Parathyroid adenoma (tissue), 2 donors: Measurements from ENCODE around the gene APOBEC3A.

Source experiments
- H2AFZ ChIP-seq: fragments of 300-600 bp; sonication (generic); one replicate; pipeline ENCODE4 v1.7.0; 2017; ENCODE audit warnings: antibody characterized with exemption, mild to moderate bottlenecking
- H3K27ac ChIP-seq: fragments of 300-600 bp; sonication (generic); one replicate; pipeline ENCODE4 v1.7.0; 2017
- H3K27me3 ChIP-seq: fragments of 300-600 bp; sonication (generic); one replicate; pipeline ENCODE4 v1.7.0; 2017; ENCODE audit warnings: low read length; ENCODE audit not compliant: control insufficient read depth, insufficient read depth
- H3K36me3 ChIP-seq: fragments of 300-600 bp; sonication (generic); one replicate; pipeline ENCODE4 v1.7.0; 2017; ENCODE audit warnings: low read length; ENCODE audit not compliant: control insufficient read depth, insufficient read depth
- H3K4me1 ChIP-seq: fragments of 300-600 bp; sonication (generic); one replicate; pipeline ENCODE4 v1.7.0; 2017; ENCODE audit warnings: control low read depth
- H3K4me2 ChIP-seq: fragments of 300-600 bp; sonication (generic); one replicate; pipeline ENCODE4 v1.7.0; 2017; ENCODE audit warnings: low read length
- H3K4me3 ChIP-seq: fragments of 300-600 bp; sonication (generic); one replicate; pipeline ENCODE4 v1.7.0; 2017; ENCODE audit warnings: low read depth, low read length
- H3K79me2 ChIP-seq: fragments of 300-600 bp; sonication (generic); one replicate; pipeline ENCODE4 v1.7.0; 2017; ENCODE audit warnings: control low read depth
- H3K9ac ChIP-seq: fragments of 300-600 bp; sonication (generic); one replicate; pipeline ENCODE4 v1.7.0; 2017; ENCODE audit warnings: mild to moderate bottlenecking
- H3K9me3 ChIP-seq: fragments of 300-600 bp; sonication (generic); one replicate; pipeline ENCODE4 v1.7.0; 2017; ENCODE audit warnings: low read length; ENCODE audit not compliant: control insufficient read depth
- TF ChIP-seq, protein P1 (sequence below): fragments of 300-600 bp; sonication (generic); IDR thresholded peaks from one replicate; pipeline ENCODE4 v1.7.0; 2017; ENCODE audit warnings: antibody characterized with exemption, mild to moderate bottlenecking
- donor health status: primary hyperparathyroidism.

Gene APOBEC3A

DNA sequence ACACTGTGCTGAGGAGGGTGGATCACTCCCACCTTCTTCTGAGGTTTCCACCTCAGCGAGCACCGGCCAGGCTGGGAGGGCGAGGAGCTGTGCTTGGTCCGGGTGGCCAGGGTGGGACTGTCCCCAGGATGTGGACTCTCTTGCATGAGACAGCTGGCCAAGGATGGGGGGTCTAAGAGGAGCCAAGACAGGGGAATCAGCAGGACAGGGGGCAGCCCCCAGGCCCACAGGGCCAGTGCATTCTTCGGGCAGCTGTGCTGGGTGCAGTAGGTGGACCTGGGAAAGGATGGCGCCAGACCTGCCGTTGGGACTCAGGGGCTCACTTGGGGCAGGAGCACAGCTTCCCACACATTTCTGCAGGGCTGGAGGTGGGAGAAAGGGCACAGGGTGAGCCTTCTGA, 9.5 kb downstream of the APOBEC3A start:
- TF ChIP-seq, protein P1, sequence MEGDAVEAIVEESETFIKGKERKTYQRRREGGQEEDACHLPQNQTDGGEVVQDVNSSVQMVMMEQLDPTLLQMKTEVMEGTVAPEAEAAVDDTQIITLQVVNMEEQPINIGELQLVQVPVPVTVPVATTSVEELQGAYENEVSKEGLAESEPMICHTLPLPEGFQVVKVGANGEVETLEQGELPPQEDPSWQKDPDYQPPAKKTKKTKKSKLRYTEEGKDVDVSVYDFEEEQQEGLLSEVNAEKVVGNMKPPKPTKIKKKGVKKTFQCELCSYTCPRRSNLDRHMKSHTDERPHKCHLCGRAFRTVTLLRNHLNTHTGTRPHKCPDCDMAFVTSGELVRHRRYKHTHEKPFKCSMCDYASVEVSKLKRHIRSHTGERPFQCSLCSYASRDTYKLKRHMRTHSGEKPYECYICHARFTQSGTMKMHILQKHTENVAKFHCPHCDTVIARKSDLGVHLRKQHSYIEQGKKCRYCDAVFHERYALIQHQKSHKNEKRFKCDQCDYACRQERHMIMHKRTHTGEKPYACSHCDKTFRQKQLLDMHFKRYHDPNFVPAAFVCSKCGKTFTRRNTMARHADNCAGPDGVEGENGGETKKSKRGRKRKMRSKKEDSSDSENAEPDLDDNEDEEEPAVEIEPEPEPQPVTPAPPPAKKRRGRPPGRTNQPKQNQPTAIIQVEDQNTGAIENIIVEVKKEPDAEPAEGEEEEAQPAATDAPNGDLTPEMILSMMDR, result no peak
- Histone ChIP-seq H3K27ac (no peak overlapping the region), H3K79me2 (no peaks in the 10 kb centered on the region)

DNA sequence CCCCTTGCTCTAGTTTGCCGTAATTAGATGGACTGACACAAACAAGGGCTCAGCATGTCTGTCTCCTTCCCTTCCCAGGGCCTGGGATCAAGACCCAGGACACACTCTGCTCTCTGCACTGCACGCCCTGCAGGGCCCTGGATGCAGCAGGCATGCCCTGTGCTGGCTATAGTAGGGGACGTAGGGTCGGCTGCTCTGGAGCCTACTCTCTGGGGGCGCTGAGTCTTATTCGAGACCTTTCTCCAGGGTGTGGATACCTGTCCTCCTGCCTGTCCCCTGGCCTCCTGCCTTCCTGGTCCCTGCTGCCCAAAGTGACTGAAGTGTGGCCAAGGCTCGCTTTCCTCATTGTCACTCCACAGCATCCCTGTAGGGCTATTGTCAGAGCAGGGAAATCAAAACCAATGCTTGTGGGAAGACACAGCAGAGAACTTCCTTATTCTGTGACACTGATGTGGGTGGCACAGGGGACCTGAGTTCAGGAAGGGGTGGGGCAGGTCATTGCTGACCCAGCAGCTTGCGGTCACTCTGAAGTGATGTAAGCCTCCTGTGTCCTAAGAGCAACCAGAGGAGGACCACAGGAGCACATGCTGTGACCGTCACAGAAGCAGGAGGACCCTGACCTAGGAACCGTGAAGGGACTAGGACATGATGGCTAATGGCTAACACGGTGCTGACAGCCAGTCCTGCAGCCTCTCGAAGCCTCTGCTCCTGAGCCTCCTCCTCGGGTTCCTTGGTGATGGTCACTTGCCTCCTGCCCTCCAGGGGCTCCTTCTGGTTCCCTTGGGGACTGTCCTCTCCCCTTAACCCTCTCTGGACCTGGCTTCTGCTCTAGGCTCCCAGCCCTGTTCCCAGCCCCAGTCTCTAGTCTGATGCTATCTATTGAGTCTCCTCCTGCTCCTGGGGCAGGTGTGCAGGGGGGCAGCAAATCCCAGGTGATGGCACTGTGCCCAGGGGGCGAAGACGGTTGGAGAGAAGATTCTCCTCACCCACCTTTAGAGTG, 10.3 kb downstream of the APOBEC3A start:
- H3K27me3 ChIP-seq, result no peaks in the 10 kb centered on the region
- no peaks in the 10 kb centered on the region for H3K4me1 ChIP-seq
- no peaks in the 10 kb centered on the region for H3K79me2 ChIP-seq
- H3K36me3 ChIP-seq, result no peaks in the 10 kb centered on the region
- H3K9me3 ChIP-seq, result no peaks in the 10 kb centered on the region
- TF ChIP-seq, protein P1, result no peak
- no peak overlapping the region for H2AFZ ChIP-seq
- no peak overlapping the region for H3K9ac ChIP-seq
- no peak overlapping the region for H3K4me2 ChIP-seq
- no peak overlapping the region for H3K27ac ChIP-seq
- no peak overlapping the region for H3K4me3 ChIP-seq

More for the DNA sequence above, 9.5 kb downstream of the APOBEC3A start:
- H2AFZ ChIP-seq, result no peak overlapping the region
- no peaks in the 10 kb centered on the region for H3K27me3 ChIP-seq
- no peak overlapping the region for H3K4me3 ChIP-seq
- no peak overlapping the region for H3K4me2 ChIP-seq
- H3K9ac ChIP-seq, result no peak overlapping the region
- H3K4me1 ChIP-seq, result no peaks in the 10 kb centered on the region
- H3K36me3 ChIP-seq, result no peaks in the 10 kb centered on the region
- no peaks in the 10 kb centered on the region for H3K9me3 ChIP-seq

DNA sequence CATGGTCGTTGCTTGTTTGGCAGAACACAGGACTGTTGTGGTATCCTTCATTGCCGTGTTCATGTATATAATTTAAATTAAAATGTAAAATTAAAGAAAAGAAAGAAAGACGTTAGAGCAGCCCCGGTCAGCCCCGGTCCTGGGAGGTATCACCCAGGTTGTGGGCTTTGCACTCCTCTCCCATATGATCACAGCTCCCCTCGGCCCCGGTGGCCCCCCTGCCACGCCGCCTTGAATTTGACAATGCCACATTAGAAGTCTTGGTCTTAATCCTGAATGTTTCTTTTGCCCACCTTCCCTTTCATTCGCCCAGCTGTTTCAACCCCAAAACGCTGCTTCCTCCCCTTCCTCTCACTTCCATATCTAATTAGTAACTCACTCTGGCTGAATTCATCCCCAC, 11.4 kb downstream of the APOBEC3A start:
- TF ChIP-seq, protein P1, result no peak
- H3K79me2 ChIP-seq, result no peaks in the 10 kb centered on the region
- no peak overlapping the region for H3K9ac ChIP-seq
- H2AFZ ChIP-seq, result no peak overlapping the region
- no peak overlapping the region for H3K4me2 ChIP-seq
- H3K36me3 ChIP-seq, result no peaks in the 10 kb centered on the region
- no peaks in the 10 kb centered on the region for H3K27me3 ChIP-seq
- no peaks in the 10 kb centered on the region for H3K4me1 ChIP-seq
- H3K27ac ChIP-seq, result no peak overlapping the region
- no peaks in the 10 kb centered on the region for H3K9me3 ChIP-seq
- H3K4me3 ChIP-seq, result no peak overlapping the region

- no peaks in the 10 kb centered on the region for H3K27me3 ChIP-seq
- no peaks in the 10 kb centered on the region for H3K36me3 ChIP-seq
- no peaks in the 10 kb centered on the region for H3K4me1 ChIP-seq
- H3K9ac ChIP-seq, result no peak overlapping the region
- no peak overlapping the region for H3K4me2 ChIP-seq
- no peak overlapping the region for H3K4me3 ChIP-seq
- TF ChIP-seq, protein P1, result no peak
- H3K9me3 ChIP-seq, result no peaks in the 10 kb centered on the region
- no peak overlapping the region for H3K27ac ChIP-seq
- no peak overlapping the region for H2AFZ ChIP-seq
- no peaks in the 10 kb centered on the region for H3K79me2 ChIP-seq
These were observed 13.1 kb downstream of the APOBEC3A start for GRCh38 chr22:38970551-38970950.
